Measurements from ENCODE around the gene COMMD3. TPM values are rescaled to one million over a fixed set of nuclear protein-coding genes. Genes with fewer than 3 reads are reported as not detected.
"Not testable (repeated sequence)": the region's sequence is repeated elsewhere in the genome, so short reads cannot be mapped to it uniquely, and the experiment has no call there.

Gene COMMD3
- total RNA-seq, 1 donor from 2014 or later: 68.2 TPM

DNA sequence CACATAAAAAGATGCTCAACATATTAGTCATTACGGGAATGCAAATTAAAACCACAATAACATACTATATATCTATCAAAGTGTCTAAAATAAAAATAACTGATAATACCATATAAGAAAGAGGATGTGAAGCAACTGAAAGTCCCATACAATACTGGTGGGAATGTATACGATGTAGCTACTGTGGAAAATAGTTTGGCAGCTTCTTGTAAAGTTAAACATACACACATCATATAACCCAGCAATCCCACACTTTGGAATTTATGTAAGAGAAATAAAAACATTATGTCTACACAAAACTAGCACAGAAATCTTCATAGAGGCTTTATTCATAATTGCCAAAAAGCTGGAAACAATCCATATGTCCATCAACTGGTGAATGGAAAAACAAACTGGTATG lies 10.5 kb upstream of the COMMD3 start:
- Mint-ChIP-seq H3K4me3 (no peak overlapping the region), H3K27me3 (peaks cover 1% of the 10 kb centered on the region), H3K4me1 (no peaks in the 10 kb centered on the region), H3K27ac (no peak overlapping the region), H3K9me3 (no peaks in the 10 kb centered on the region), H3K36me3 (ENCODE audit: low read depth) (no peaks in the 10 kb centered on the region)
- no peak for ATAC-seq (ENCODE audit: low read depth)
- intact Hi-C loops (cut with micrococcal nuclease): no loop called here
- ChIA-PET CTCF (no interaction called here), POLR2A (no interaction called here)
- no peak for DNase-seq
- TF ChIP-seq, protein P1, sequence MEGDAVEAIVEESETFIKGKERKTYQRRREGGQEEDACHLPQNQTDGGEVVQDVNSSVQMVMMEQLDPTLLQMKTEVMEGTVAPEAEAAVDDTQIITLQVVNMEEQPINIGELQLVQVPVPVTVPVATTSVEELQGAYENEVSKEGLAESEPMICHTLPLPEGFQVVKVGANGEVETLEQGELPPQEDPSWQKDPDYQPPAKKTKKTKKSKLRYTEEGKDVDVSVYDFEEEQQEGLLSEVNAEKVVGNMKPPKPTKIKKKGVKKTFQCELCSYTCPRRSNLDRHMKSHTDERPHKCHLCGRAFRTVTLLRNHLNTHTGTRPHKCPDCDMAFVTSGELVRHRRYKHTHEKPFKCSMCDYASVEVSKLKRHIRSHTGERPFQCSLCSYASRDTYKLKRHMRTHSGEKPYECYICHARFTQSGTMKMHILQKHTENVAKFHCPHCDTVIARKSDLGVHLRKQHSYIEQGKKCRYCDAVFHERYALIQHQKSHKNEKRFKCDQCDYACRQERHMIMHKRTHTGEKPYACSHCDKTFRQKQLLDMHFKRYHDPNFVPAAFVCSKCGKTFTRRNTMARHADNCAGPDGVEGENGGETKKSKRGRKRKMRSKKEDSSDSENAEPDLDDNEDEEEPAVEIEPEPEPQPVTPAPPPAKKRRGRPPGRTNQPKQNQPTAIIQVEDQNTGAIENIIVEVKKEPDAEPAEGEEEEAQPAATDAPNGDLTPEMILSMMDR (IDR thresholded peaks at IDR 0.05): no peak

DNA sequence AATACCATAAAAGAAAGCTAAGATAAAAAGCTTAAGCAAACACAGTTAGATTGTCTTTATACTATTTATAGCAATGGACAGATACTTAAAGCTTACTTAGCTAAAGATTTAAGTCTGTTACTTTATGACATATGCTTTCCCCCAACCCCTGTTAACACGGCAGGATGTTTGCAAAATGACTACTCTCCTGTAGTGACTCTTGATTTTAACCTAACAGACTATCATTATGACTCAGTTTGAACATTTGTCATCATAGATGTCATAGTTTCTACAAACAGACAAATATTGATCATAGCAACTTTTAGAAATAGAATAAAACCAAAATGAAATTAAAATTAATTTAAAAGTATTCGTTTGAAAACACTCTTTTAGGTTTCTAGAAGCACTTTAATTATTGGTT lies 7.8 kb upstream of the COMMD3 start:
- Mint-ChIP-seq H3K4me1 (no peaks in the 10 kb centered on the region), H3K4me3 (no peak overlapping the region), H3K36me3 (ENCODE audit: low read depth) (no peaks in the 10 kb centered on the region), H3K9me3 (no peaks in the 10 kb centered on the region), H3K27me3 (peaks cover 1% of the 10 kb centered on the region), H3K27ac (no peak overlapping the region)
- intact Hi-C loops (cut with micrococcal nuclease): no loop called here
- DNase-seq (no peak), ATAC-seq (ENCODE audit: low read depth) (peak; percentile 28)
- TF ChIP-seq, protein P1 (IDR thresholded peaks at IDR 0.05): no peak
- POLR2A ChIA-PET: interaction anchor here (1.5 kb wide), 1 partner anchor 8 kb away, joined by 8 read pairs; the partner anchor contains the start of gene COMMD3
- CTCF ChIA-PET: no interaction called here

DNA sequence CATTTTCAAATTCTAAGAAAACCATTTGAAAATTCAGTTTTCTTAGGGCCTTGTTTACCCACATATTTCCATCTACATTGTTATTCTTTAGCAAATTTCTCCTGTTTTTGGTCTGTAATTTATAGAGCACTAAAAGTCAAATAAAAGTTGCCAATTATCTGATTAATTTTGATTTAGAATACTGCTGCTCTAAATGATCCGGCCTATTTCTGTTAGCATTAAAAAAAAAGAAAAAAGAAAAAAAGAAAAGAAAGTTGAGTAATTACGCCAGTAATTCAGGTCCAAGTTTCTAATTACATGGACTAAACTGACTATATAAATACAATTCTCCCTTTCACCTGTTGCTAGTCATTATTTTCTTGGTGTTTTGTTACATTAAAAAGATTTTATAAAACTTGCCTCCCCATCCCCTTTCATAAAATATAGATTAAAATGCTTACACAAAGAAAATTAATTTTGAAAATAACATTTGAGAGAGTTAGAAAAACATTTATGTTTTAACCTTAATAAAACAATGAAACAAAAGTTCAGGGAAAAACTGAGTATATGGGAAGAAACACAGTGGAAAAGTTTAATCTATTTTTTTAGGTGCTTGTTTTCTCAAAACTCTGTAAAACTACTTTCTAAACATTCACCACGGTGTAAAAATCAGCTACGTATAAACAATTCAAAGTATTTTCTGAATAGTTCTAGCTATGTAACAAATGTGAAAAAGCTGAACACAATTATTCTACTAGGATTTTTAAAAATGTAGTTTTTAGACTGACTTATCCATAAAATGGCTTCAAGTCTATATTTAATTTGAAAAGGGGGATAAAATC lies 6.8 kb upstream of the COMMD3 start:
- Mint-ChIP-seq H3K9me3 (no peaks in the 10 kb centered on the region), H3K27me3 (peaks cover 1% of the 10 kb centered on the region), H3K4me3 (no peak overlapping the region), H3K27ac (no peak overlapping the region), H3K36me3 (ENCODE audit: low read depth) (no peaks in the 10 kb centered on the region), H3K4me1 (no peaks in the 10 kb centered on the region)
- ATAC-seq (ENCODE audit: low read depth): no peak
- intact Hi-C loops (cut with micrococcal nuclease): no loop called here
- DNase-seq: no peak
- ChIA-PET POLR2A (no interaction called here), CTCF (no interaction called here)
- TF ChIP-seq, protein P1 (IDR thresholded peaks at IDR 0.05): no peak

DNA sequence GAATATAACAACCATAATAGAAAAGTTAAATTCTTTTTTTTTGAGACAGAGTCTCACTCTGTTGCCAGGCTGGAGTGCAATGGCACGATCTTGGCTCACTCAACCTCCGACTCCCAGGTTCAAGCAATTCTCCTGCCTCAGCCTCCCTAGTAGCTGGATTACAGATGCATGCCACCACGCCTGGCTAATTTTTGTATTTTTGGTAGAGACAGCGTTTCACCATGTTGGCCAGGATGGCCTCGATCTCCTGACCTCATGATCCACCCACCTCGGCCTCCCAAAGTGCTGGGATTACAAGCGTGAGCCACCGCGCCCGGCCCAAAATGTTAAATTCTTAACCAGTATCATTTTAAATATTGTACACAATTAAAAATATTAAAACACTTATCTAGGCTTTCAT lies 6.2 kb upstream of the COMMD3 start:
- H3K9me3 Mint-ChIP-seq; H3K27me3 Mint-ChIP-seq; ATAC-seq (ENCODE audit: low read depth); H3K4me1 Mint-ChIP-seq; H3K27ac Mint-ChIP-seq; H3K36me3 Mint-ChIP-seq (ENCODE audit: low read depth); H3K4me3 Mint-ChIP-seq; POLR2A ChIA-PET; DNase-seq; CTCF ChIA-PET: not testable (repeated sequence)
- intact Hi-C loops (cut with micrococcal nuclease): loop anchor here (10.0 kb wide), 1 partner anchor 785 kb away; the partner anchor contains the start of gene MSRB2

DNA sequence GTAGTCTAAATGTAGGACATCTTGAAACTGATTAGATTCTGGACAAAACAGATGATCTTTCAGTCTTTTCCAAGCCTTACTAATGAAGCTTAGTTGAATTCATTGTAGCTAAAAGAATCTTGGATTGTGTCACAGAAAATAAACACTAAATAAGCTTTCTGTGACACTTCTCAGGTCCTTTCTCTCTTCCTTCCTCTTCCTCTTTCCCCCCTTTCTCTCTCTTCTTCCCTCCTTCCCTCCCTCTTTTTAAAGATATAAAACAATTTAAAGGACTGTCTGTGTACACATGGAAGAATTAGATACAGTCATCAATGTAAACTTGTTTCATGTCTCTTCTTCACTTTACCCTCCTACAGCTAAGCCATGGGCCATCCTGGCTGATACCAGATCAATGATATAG lies 5.3 kb upstream of the COMMD3 start:
- ATAC-seq (ENCODE audit: low read depth) (no peak), DNase-seq (no peak)
- peaks cover 11% of the 10 kb centered on the region for H3K4me1 Mint-ChIP-seq
- H3K9me3 Mint-ChIP-seq: no peaks in the 10 kb centered on the region
- intact Hi-C loops (cut with micrococcal nuclease): loop anchor here (10.0 kb wide), 1 partner anchor 784 kb away; the partner anchor contains the start of gene MSRB2
- CTCF ChIA-PET: no interaction called here
- TF ChIP-seq, protein P1 (IDR thresholded peaks at IDR 0.05): no peak
- no peak overlapping the region for H3K27ac Mint-ChIP-seq
- POLR2A ChIA-PET: no interaction called here
- no peaks in the 10 kb centered on the region for H3K27me3 Mint-ChIP-seq
- no peak overlapping the region for H3K4me3 Mint-ChIP-seq
- H3K36me3 Mint-ChIP-seq (ENCODE audit: low read depth): peaks cover 3% of the 10 kb centered on the region

All from activated B cell treated with CpG ODN at 0.5 μM for 24 hours (primary cell).